ENCODE measurements around the gene AGAP5. TPM values are rescaled to one million over a fixed set of nuclear protein-coding genes. Genes with fewer than 3 reads are reported as not detected.
"Not testable (repeated sequence)": the region's sequence is repeated elsewhere in the genome, so short reads cannot be mapped to it uniquely, and the experiment has no call there.

The AGAP5 gene
- total and polyA plus RNA-seq, 8 donors = 4.3 to 18.4 (median 7.7) TPM

GRCh38 chr10:73662705-73663104, 35.2 kb downstream of the AGAP5 start:
- 76 to 86% methylated on average over 7 of the region's 7 CpGs for WGBS, 2 donors
- intact Hi-C loops (cut with DNase I); H3K36me3 ChIP-seq; FAIRE-seq; ATAC-seq; H3K9me3 ChIP-seq; H3K4me3 ChIP-seq; H3K27ac ChIP-seq; H3K4me1 ChIP-seq; H3K27me3 ChIP-seq: not testable (repeated sequence)
- DNase-seq = peak in 1 of 6 donors; percentile 3

- no peak for FAIRE-seq
- H3K4me3 ChIP-seq = no peak within 1 kb of the TSS
- H3K27ac ChIP-seq = no peak within 1 kb of the TSS
- 70 to 85% methylated on average over 5 of the region's 5 CpGs for WGBS, 2 donors
- TF ChIP-seq, protein P1, sequence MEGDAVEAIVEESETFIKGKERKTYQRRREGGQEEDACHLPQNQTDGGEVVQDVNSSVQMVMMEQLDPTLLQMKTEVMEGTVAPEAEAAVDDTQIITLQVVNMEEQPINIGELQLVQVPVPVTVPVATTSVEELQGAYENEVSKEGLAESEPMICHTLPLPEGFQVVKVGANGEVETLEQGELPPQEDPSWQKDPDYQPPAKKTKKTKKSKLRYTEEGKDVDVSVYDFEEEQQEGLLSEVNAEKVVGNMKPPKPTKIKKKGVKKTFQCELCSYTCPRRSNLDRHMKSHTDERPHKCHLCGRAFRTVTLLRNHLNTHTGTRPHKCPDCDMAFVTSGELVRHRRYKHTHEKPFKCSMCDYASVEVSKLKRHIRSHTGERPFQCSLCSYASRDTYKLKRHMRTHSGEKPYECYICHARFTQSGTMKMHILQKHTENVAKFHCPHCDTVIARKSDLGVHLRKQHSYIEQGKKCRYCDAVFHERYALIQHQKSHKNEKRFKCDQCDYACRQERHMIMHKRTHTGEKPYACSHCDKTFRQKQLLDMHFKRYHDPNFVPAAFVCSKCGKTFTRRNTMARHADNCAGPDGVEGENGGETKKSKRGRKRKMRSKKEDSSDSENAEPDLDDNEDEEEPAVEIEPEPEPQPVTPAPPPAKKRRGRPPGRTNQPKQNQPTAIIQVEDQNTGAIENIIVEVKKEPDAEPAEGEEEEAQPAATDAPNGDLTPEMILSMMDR (IDR thresholded peaks at IDR 0.05) = no peak
- no peak for ATAC-seq
- H3K4me1 ChIP-seq = no peaks in the 10 kb centered on the region
- intact Hi-C loops (cut with DNase I) = no loop called here
- DNase-seq = no peak
- H3K9me3 ChIP-seq = no peaks in the 10 kb centered on the region
- H3K36me3 ChIP-seq = no peaks in the 10 kb centered on the region
- no peaks in the 10 kb centered on the region for H3K27me3 ChIP-seq
These were observed 42.0 kb downstream of the AGAP5 start, which contains the start of gene SYNPO2L for GRCh38 chr10:73655990-73656298. TSS of gene SYNPO2L (minus strand) at chr10:73656029. CDS start at chr10:73655922, 107 bp downstream.

- H3K4me3 ChIP-seq = no peak overlapping the region
- FAIRE-seq = no peak
- no peaks in the 10 kb centered on the region for H3K27me3 ChIP-seq
- WGBS, 2 donors = 86 to 92% methylated on average over 12 of the region's 12 CpGs
- TF ChIP-seq, protein P1 (IDR thresholded peaks at IDR 0.05) = no peak
- ATAC-seq = no peak
- H3K4me1 ChIP-seq = no peaks in the 10 kb centered on the region
- intact Hi-C loops (cut with DNase I) = no loop called here
- no peaks in the 10 kb centered on the region for H3K36me3 ChIP-seq
- DNase-seq = no peak
- H3K9me3 ChIP-seq = no peaks in the 10 kb centered on the region
- no peak overlapping the region for H3K27ac ChIP-seq
These were observed 42.5 kb downstream of the AGAP5 start for GRCh38 chr10:73655257-73655989.

GRCh38 chr10:73653701-73654100, 44.2 kb downstream of the AGAP5 start:
- TF ChIP-seq, protein P1 (IDR thresholded peaks at IDR 0.05) = no peak
- Histone ChIP-seq H3K4me3 (no peak overlapping the region), H3K36me3 (no peaks in the 10 kb centered on the region), H3K9me3 (no peaks in the 10 kb centered on the region), H3K4me1 (no peaks in the 10 kb centered on the region), H3K27ac (no peak overlapping the region), H3K27me3 (no peaks in the 10 kb centered on the region)
- DNase-seq = no peak
- WGBS, 2 donors = 71 to 78% methylated on average over 3 of the region's 3 CpGs
- peak in 2 of 4 donors; percentile 24 to 31 for ATAC-seq
- no peak for FAIRE-seq
- intact Hi-C loops (cut with DNase I) = no loop called here

- ATAC-seq = no peak
- H3K27ac ChIP-seq = no peak overlapping the region
- H3K9me3 ChIP-seq = no peaks in the 10 kb centered on the region
- H3K36me3 ChIP-seq = no peaks in the 10 kb centered on the region
- H3K27me3 ChIP-seq = no peaks in the 10 kb centered on the region
- H3K4me3 ChIP-seq = no peak overlapping the region
- TF ChIP-seq, protein P1 (IDR thresholded peaks at IDR 0.05) = no peak
- no peaks in the 10 kb centered on the region for H3K4me1 ChIP-seq
- DNase-seq = no peak
- WGBS, 2 donors = 81% methylated on average over 11 of the region's 11 CpGs
- intact Hi-C loops (cut with DNase I) = no loop called here
- FAIRE-seq = no peak
These were observed 44.7 kb downstream of the AGAP5 start for GRCh38 chr10:73653195-73653594.

Measured in pancreas (tissue), 10 donors.